UCSD-AML1 (cell line): ENCODE results near the gene PLPP7.

ENCODE experiments used
- DNase-seq: peaks from one replicate; lab custom pipeline; 2025; ENCODE audit not compliant: unreplicated experiment; lab: John Stamatoyannopoulos, UW

Gene PLPP7

DNA sequence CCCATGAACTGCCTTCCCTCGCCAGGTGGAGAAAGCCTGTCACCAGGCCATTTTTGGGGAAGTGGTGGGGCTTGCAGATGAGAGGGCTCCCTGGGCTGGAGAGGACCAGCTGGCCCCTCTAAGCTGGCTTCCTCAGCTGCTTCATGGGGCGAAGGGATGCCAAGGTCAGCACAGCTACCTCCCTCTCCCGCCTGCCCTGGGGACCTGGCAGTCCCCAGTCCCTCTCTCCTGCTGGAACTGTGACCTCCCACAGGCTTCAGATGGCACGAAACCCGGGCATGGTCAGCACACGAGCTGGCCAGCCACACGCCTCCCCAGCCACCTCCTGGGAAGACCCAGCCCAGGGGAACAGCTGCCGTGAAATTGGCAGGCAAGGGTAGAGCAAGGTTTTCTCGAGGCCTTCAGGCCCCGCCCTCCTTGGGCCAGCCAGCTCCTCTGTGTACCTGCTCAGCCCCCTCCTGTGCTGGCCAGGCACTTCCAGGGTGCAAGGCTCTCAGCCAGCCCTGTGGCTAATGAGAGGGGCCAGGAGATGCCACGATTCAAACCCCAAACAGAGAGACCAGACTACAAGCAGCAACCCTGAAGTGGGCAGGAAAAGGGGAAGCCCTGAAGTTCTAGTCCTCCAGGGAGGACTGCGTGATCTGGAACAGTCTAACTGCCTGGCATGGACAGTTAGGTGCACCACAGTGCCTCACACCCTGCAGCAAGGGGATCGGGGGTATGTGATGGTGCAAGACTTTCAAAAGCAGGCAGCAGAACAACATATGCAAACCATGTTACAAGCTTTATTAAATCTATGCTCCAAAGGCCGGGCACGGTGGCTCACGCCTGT is 12.9 kb downstream of the PLPP7 start:
- no peak for DNase-seq

DNA sequence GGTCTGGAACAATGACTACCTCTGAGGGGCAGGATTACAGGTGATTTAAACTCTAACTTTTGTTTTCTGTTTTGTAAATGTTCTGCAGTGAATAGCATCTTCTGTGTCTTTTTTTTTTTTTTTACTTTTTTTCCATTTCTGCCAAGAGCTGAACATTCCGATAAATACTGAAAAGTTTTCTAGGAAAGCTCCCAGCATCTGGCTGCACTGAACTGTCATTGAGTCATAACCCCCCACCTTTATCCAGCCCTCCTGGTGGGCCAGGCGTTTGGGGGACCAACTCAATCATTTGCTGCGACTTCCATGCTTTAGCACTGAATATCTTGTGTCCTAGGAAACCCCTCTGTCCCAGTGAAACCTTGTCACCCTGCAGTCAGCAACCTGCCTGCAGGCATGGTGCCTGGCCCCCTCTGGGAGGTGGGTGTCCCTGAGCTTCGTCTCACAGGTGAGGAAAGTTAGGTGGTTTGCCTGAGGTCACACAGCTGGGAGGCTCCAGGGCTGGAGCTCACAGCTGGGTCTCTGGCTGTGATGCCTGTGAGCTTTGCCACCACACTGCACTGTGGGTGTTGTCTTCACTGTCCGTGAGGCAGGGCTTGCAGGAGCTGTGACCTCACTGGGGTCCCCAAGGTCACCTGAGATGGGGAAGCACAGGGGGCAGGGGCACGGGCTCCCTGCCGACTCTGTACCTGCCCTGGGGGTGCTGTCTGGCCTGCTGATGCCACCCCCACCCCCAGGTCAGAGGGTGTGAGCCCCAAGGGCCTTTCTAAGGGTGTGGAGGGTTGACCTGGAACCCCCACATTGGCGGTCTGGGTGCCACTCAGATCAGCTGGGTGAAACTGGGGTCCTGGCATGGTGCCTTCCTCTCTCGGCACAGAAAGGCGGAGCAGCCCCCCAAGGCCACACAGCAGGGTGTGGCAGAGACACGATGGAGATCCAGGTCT is 14.1 kb downstream of the PLPP7 start:
- no peak for DNase-seq

DNA sequence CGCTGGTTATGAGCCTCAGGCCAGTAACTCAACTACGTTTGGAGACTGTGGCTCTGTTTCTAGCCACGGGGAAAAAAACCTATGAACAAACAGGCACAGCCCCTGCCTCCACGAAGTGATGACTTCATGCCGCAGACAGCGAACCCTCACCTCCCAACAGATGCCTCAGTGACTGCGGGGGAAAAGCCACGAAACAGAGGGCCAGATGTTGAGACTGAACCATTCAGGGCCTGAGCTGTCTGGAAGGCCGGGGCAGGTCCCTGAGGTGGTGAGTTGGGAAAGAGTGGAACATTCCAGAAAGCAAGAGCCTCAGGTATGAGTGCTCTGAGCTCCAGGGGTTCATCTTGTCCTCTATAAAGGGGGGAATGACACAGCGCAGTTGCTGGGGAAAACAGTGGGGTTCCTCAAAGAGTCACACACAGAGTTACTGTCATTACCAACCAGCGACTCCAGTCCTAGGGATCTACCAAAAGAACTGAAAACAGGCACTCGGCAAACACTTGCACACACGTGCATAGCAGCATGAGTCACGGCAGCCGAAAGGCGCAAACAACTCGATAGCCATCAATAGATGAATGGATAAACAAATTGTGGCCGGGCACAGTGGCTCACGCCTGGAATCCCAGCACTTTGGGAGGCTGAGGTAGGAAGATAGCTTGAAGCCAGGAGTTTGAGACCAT is 15.3 kb downstream of the PLPP7 start:
- DNase-seq, result no peak

DNA sequence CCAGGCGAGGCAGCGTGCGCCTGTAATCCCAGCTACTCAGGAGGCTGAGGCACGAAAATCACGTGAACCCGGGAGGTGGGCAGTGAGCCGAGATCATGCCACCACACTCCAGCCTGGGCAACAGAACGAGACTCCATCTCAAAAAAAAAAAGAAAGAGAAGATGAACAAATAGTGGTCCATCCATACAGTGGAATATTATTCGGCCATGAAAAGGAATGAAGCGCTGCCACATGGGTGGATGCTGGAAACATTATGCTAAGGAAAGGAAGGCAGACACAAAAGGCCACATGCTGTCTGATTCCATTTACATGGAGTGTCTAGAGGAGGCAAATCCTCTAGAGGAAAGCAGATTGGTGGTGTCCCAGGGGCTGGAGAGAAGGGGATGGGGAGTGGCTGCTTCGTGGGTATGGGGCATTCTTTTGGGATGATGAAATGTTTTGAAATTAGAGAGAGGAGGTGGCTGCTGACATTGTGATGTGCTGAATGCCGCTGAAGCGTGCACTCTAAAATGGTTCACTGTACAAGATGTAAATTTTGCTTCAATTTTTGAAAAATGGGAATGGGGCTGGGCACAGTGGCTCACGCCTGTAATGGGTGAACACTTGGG is 17.0 kb downstream of the PLPP7 start:
- DNase-seq, result no peak

DNA sequence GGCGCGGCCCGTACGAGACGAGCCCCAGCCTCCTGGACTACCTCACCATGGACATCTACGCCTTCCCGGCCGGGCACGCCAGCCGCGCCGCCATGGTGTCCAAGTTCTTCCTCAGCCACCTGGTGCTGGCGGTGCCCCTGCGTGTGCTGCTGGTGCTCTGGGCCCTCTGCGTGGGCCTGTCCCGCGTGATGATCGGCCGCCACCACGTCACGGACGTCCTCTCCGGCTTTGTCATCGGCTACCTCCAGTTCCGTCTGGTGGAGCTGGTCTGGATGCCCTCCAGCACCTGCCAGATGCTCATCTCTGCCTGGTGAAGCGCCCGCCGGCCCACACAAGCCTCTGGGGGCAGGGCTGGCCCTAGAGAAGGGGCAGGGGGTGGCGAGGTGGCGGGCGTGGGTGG is 18.5 kb downstream of the PLPP7 start:
- no peak for DNase-seq

DNA sequence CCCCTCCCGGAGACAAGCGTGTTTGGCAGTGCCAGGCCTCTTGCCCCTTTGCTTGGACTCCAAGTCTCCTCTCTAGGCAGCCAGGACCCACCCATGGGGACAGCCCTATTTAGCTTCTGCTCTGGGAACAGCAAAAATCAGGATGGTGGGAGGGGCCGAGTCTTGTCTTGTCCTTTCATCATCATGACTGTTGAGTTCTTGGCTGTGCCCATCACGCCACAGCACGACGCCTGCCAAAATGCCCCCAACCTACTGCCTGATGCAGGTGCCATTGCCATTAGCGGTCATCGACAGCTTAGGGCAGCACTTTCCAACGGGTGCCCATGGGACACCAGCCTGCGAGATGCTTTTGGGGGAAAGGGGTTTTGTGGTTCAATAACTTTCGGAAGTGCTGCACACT is 18.9 kb downstream of the PLPP7 start:
- DNase-seq, result no peak

DNA sequence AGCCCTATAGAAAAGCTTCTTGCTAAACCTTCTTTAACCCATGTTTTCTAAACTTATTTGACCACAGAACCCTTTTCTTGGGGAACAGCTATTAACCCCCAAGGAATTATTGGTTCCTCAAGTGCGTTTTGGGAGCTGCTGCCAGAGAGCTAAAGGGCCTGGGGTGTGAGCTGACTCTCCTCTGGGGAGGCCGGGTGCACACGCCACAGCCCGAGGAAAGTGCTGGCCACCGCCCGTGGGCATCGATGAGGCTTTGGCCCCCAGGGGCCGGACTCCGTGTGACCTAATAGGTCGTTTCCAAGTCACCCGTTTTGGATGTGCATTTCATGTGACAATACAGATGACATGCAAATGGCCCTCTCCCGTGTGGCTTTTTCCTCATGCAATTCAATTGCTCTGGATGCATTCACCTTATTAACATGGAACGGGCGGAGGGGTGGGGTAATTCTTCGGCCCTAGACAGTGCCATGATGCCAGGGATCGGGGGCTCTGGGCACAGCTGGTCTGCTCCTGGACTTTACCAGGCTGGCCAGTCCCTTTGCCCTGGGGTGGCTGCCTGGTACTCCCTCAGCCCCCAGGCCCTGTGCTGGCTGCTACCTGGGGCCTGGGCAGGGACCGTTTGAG is 19.5 kb downstream of the PLPP7 start:
- no peak for DNase-seq

DNA sequence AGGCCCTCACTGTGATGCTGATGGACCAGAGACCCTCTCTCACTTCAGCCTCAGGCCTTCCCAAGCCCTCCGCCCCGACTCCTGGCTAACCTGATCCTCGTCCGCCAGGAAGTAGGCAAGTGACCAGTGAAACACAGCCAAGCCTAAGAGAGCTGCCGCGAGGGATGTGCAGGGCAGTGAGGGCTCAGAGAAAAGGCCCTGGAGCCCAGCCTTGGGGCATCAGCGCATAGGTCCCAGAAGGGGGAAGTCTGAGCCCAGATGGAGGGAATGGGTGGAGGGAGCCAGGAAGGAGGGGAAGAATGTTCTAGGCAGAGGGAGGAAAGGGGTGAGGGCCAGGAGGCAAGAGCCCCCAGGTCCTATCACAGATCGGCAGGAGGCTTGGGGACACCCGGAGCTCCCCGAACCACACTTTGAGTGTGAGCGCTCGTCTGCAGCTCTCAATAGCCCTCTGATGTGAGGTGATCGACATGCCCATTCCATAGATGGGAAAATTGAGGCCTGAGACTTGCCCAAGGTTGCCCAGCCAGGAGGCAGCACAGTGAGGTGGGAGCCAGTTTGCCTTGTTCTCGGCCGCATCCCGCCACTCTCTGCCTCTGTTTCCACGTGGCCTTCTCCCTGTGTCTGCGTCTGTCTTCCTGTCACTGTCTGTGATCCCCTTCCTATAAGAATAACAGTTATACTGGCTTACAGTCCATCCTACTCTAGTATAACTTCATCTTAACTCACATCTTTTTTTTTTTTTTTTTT is 20.2 kb downstream of the PLPP7 start:
- no peak for DNase-seq

DNA sequence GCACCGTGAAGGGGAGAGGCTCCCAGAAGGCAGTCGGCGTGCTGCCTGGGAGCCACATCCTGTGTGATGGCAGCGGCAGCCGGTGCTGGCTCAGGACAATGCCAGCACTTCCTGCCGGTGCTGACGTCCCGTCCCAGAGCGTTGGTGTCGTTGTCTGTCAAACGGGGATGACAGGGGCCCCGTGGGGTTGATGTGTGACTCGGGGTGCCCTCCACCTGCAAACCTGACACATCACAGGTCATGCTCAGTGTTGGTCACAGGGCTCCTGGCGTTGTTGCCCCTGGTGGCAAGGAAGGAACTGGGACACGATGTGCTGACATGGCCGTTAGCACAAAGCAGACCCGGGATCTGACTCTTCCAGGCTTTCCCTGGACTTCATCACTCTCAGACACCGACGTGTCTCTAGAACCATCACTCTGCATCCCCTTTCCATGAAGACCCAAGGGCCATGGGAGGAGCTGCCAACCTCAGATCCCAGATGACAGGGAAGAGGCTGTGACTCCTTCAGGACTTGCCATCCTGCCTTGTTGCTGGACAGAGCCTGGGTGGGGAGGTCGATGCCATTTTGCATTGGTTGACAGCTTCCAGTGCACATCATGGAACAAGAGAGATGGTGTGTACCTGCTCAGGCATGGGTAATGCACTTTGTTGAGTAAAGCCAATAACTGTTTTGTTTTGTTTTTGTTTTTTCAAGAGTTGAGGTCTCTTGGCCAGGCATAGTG is 21.5 kb downstream of the PLPP7 start:
- peak; percentile 55 for DNase-seq

DNA sequence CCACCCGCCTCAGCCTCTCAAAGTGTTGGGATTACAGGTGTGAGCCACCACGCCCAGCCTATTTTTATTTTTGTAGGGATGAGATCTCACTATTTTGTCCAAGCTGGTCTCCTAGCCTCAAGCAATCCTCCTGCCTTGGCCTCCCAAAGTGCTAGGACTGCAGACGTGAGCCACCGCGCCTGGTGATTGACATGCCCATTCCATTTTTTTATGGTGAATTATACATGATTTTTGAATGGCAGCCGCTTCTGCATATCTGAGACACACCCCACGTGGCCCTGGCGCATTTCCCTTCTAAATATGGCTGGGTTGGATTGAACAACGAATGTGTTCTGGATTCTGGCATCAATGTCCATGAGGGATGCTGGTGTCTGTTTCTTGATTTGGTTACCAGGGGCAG is 22.7 kb downstream of the PLPP7 start:
- no peak for DNase-seq

DNA sequence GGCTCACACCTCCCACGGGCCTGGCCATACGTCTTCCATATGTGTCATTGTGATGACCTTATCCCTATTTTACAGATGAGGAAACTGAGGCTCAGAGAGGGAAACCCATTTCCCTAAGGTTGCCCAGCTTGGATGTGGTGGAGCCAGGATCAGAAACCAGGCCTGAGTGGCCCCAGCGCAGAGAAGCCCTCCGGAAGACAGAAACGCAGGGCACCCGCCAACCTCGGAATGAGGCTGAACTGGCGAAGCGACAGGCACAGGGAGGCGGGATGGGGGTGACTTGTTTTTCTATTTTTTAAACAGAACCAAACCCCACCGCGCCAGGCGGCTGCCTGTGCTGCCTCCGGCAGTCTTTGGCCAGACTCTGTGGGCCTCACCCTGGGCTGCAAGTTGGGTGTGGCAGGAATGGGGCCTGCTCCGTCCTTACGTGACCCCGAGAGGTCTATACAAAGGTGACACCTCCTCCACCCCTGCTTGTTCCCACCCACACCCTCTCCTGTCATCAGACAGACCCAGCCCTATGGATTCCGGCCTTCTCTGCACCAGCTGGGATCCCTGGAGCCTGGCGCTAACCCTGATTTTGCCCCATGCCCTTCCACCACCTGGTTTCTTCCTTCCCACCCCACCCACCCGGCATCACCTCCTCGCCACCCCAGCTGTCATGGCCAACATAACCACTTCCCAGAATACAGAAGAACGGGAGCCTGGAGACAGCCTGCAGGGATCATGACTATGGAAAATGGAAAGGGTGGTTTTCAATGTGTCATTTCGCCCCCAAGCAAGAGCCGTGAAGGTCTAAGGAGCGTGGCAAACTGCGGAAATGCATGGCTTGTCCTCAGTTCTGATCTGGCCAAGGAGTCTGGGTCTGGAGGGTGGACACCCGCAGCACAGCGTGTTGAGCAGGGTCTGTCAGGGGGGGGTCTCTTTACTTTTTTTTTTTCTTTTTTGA is 23.6 kb downstream of the PLPP7 start:
- DNase-seq, result no peak

DNA sequence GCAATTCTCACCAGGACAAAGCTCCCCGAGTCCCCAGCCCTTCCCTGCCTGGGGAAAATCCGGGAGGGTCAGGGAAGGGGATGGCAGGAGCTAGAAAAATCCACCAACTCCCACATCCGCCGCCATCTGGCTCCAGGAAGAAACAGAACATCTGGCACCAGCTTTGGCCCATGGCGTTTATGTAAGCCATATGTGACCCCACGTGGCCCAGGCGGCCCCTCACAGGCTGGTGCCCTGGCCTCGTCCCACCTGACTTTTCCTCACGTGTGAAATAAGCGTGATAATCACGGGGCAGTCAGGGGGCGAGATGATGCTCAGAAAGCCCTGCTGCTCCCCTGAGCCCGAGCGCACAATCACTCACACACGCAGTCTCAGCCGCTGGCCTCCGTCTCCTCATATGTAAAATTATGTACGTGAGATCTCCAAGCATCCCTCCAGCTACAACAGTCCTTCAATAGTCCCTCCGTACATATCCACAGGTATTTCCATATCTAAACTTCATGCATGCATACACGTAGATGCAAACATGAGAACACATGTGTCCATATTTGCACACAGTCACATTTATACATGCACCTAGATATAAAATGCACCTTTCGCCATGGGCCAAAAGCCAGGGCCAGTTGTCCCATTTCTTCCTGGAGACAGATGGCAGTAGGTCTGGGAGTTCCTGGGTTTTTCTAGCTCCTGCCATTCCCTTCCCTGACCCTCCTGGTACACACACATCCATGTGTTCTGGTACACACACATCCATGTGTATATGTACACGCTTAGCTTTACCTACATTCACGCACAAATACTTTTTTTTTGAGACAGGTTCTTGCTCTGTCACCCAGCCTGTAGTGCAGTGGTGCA is 28.9 kb downstream of the PLPP7 start:
- no peak for DNase-seq

DNA sequence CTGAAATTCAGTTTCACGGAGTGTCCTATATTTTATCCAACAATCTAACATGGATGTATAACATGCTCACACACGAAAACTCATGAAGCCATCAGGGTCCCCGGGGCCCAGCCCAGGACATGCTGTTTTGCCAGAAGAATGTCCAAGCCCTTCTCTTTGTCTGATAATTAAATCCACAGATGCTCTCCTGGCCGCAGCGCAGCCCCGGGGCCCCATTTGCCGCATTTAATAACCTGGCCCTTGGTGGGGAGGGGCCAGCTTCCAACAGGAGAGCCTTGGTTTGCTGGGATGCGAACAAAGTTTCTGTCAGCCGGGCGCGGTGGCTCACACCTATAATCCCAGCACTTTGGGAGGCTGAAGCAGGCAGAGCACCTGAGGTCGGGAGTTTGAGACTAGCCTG is 30.0 kb downstream of the PLPP7 start:
- DNase-seq, result no peak

DNA sequence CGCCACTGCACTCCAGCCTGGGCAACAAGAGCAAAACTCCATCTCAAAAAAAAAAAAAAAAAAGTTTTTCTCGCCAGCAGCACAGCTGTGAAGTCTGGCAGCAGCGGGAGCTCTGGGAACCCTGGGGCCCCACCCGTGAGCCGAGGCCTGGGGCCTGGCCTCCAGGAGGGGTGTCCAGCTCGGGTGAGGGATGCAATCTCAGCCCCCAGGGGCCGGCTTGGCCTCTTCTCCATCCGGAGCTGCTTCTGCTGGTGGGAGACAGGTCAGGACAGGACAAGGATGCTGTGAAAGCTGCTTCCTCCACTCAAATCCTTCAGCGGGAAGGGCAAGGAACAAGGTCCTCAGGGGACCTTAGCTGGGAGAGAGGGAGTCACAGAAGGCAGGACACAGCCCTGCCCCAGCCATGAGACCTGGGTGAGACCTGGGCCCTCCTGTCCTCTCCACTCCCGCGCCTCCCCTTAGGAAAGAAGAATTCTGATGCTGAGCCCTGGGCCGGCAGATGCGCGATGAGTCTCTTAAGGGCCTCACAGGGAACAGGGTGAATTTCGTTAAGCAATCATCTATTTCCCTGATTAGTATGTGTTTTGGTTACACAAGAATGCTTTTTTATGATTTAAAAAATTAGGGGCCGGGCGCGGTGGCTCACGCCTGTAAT is 30.6 kb downstream of the PLPP7 start:
- DNase-seq, result no peak

DNA sequence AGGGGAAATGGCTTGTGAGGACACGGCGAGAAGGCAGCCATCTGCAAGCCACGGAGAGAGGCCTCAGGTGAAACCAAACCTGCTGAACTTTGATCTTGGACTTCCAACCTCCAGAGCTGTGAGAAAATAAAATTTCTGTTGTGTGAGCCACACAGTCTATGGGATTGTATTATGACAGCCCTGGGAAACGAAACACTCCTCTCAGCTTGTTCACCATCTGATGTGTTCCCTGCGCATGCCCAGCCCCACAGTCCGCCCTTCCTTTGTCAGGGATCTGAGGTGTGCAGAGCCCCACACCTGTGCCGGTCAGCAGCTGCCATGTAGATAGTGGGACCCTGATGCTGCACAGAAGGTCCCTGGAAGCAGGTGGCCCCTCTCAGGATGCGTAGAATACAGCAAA is 34.1 kb downstream of the PLPP7 start:
- no peak for DNase-seq

DNA sequence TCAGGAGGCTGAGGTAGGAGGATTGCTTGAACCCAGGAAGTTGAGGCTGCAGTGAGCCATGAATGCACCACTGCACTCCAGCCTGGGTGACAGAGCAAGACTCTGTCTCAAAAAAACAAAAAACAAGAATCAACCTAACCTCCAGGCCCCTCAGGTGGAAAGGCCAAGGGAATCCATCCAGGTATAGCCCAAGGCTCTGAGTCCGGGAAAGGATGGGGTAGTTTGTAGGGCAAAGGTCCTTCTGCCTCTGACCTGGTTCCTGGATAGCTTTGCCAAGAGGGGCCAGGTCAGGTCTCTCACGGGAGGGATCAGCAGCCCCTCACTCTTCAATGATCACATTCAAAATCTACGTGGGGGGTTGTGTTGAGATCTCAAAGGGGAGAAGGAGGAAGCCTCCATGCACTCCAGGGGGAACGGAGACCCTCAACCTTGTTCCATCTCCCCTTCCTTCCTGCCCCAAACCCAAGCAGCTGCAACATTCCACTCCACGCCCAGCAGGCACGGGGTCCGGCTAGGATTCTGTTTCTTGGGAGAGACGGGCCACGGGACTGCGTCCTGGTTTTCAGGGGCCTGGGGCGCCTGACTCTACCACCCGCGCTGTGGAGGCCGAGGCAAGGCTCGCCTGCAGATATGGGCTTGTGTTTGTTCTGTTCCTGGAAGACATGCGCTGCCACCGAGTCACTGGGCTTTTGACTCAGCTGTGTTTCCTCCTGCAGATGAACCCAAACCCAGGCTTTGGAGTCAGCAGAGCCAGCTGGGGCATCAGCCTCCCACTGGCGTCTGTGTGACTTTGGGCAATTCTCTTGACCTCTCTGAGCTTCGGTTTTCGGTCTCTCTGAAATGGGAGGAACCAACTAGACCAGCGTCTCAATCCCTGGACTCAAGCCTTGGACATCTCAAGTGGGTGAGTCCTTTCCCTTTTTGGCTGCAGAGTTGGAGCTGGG is 35.5 kb downstream of the PLPP7 start:
- no peak for DNase-seq
